GM21786 (cell line): ENCODE data around the gene CYP3A5.
"Not testable (repeated sequence)": the region's sequence is repeated elsewhere in the genome, so short reads cannot be mapped to it uniquely, and the experiment has no call there.

Source experiments
- ATAC-seq: cut with Tn5 transposase; IDR thresholded peaks from one replicate; pipeline ENCODE4 v1.9.1; 2021; ENCODE audit not compliant: unreplicated experiment

The CYP3A5 gene

GRCh38 chr7:99643464-99643863 is 36.3 kb downstream of the CYP3A5 start:
- no peak for ATAC-seq

- ATAC-seq, result no peak
These were observed 37.8 kb downstream of the CYP3A5 start for GRCh38 chr7:99642027-99642426.

GRCh38 chr7:99639267-99639666 is 40.5 kb downstream of the CYP3A5 start:
- ATAC-seq, result no peak

GRCh38 chr7:99638731-99639130 is 41.1 kb downstream of the CYP3A5 start:
- ATAC-seq, result no peak

- not testable (repeated sequence) for ATAC-seq
These were observed 42.4 kb downstream of the CYP3A5 start for GRCh38 chr7:99637414-99637813.

GRCh38 chr7:99631295-99632109 is 48.3 kb downstream of the CYP3A5 start:
- ATAC-seq, result no peak

- no peak for ATAC-seq
These were observed 50.2 kb downstream of the CYP3A5 start for GRCh38 chr7:99629643-99630042.

- no peak for ATAC-seq
These were observed 51.0 kb downstream of the CYP3A5 start for GRCh38 chr7:99628471-99629465.

- ATAC-seq, result no peak
These were observed 52.3 kb downstream of the CYP3A5 start for GRCh38 chr7:99627513-99627912.

- no peak for ATAC-seq
These were observed 53.1 kb downstream of the CYP3A5 start for GRCh38 chr7:99626661-99627060.

GRCh38 chr7:99625961-99626360 is 53.8 kb downstream of the CYP3A5 start:
- no peak for ATAC-seq

- ATAC-seq, result no peak
These were observed 54.5 kb downstream of the CYP3A5 start for GRCh38 chr7:99625321-99625720.

- no peak for ATAC-seq
These were observed 55.3 kb downstream of the CYP3A5 start for GRCh38 chr7:99624484-99624883.

- ATAC-seq, result no peak
These were observed 55.9 kb downstream of the CYP3A5 start for GRCh38 chr7:99623702-99624447.

GRCh38 chr7:99623091-99623693 is 56.6 kb downstream of the CYP3A5 start:
- no peak for ATAC-seq

- no peak for ATAC-seq
These were observed 57.2 kb downstream of the CYP3A5 start for GRCh38 chr7:99622596-99622995.

GRCh38 chr7:99621271-99621670 is 58.5 kb downstream of the CYP3A5 start:
- ATAC-seq, result no peak

GRCh38 chr7:99619571-99620130 is 60.1 kb downstream of the CYP3A5 start:
- ATAC-seq, result no peak

- ATAC-seq, result no peak
These were observed 61.1 kb downstream of the CYP3A5 start for GRCh38 chr7:99618726-99619125.

- ATAC-seq, result peak; percentile 29
These were observed 62.5 kb downstream of the CYP3A5 start for GRCh38 chr7:99617192-99617781.
